K562 (cell line): Measurements from ENCODE around the gene RFNG. TPM values are rescaled to one million over a fixed set of nuclear protein-coding genes. Genes with fewer than 3 reads are reported as not detected.

Source experiments
- ARHGAP35 ChIP-seq: fragments of 450-650 bp; IDR thresholded peaks from 2 replicates; pipeline ENCODE4 v1.6.1; 2018; ENCODE audit not compliant: partially characterized antibody
- BCOR ChIP-seq: fragments of 450-650 bp; IDR thresholded peaks from 2 replicates; pipeline ENCODE4 v1.6.1; 2016
- CREB1 ChIP-seq, 2 experiments: sonication (generic) in 1 of 2; formaldehyde crosslinking in 1 of 2; IDR thresholded peaks; 2 replicates each; pipeline versions ENCODE4 v1.6.1 to v1.8.0; 2012 to 2022; ENCODE audit warnings: inconsistent platforms in 1 of 2, mild to moderate bottlenecking in 1 of 2, missing genetic modification reagents in 1 of 2, moderate library complexity in 1 of 2
- EHMT2 ChIP-seq: fragments of 450-650 bp; IDR thresholded peaks from 2 replicates; pipeline ENCODE4 v1.6.1; 2018; ENCODE audit warnings: antibody characterized with exemption
- HES1 ChIP-seq: fragments of 450-650 bp; IDR thresholded peaks from 2 replicates; pipeline ENCODE4 v1.6.1; 2016; ENCODE audit warnings: low read depth, mild to moderate bottlenecking, moderate library complexity
- HMG20A ChIP-seq: fragments of 450-650 bp; formaldehyde crosslinking; conservative IDR thresholded peaks from 2 replicates; pipeline ENCODE4 v1.4.0; 2020; ENCODE audit warnings: mild to moderate bottlenecking, mixed read lengths
- HNRNPUL1 ChIP-seq: fragments of 200-400 bp; formaldehyde crosslinking; IDR thresholded peaks from 2 replicates; pipeline ENCODE4 v1.6.1; 2017; ENCODE audit warnings: low read length
- JUN ChIP-seq, 2 experiments: sonication (generic) in 1 of 2; formaldehyde crosslinking in 1 of 2; IDR thresholded peaks; 2 replicates each; pipeline versions ENCODE4 v1.6.1 to v1.8.0; 2012 to 2022; ENCODE audit warnings: borderline replicate concordance in 2 of 2, mild to moderate bottlenecking in 2 of 2, improper control_type of control experiment in 1 of 2, low read depth in 1 of 2, low read length in 1 of 2, missing genetic modification reagents in 1 of 2
- KLF6 ChIP-seq: fragments of 250-450 bp; sonication (Bioruptor Pico); IDR thresholded peaks from 2 replicates; pipeline ENCODE4 v1.4.0; 2020; ENCODE audit warnings: mild to moderate bottlenecking, moderate library complexity, borderline replicate concordance
- MAFF ChIP-seq: IDR thresholded peaks from 2 replicates; pipeline ENCODE4 v1.6.1; 2012; ENCODE audit warnings: low read length, improper control_type of control experiment
- MXD1 ChIP-seq: fragments of 250-450 bp; sonication (Bioruptor Pico); IDR thresholded peaks from 2 replicates; pipeline ENCODE4 v1.8.0; 2021; ENCODE audit warnings: borderline replicate concordance, mild to moderate bottlenecking, moderate library complexity; ENCODE audit not compliant: poor library complexity, severe bottlenecking
- NFIC ChIP-seq: fragments of 450-650 bp; IDR thresholded peaks from 2 replicates; pipeline ENCODE4 v1.6.1; 2017; ENCODE audit warnings: mild to moderate bottlenecking, inconsistent platforms
- PCBP1 ChIP-seq: fragments of 200-400 bp; formaldehyde crosslinking; IDR thresholded peaks from 2 replicates; pipeline ENCODE4 v1.6.1; 2018; ENCODE audit warnings: mild to moderate bottlenecking, low read depth, low read length; ENCODE audit not compliant: poor library complexity, severe bottlenecking
- POU5F1 ChIP-seq: fragments of 150-350 bp; IDR thresholded peaks from 2 replicates; pipeline ENCODE4 v1.6.1; 2014; ENCODE audit warnings: borderline replicate concordance, low read length, low read depth, mild to moderate bottlenecking; ENCODE audit not compliant: partially characterized antibody
- PURB ChIP-seq: sonication (generic); formaldehyde crosslinking; IDR thresholded peaks from 2 replicates; pipeline ENCODE4 v1.9.0; 2021; ENCODE audit warnings: low read depth, mild to moderate bottlenecking, missing genetic modification reagents
- RCOR1 ChIP-seq, 2 experiments: IDR thresholded peaks; 2 replicates each; pipeline ENCODE4 v1.6.1; 2012; ENCODE audit warnings: low read depth in 2 of 2, low read length in 2 of 2, borderline replicate concordance in 1 of 2, improper control_type of control experiment in 1 of 2
- SIN3A ChIP-seq, 2 experiments: fragments of 150-350 bp in 1 of 2; IDR thresholded peaks; 2 replicates each; pipeline ENCODE4 v1.6.1; 2011 to 2016; ENCODE audit warnings: borderline replicate concordance in 2 of 2, low read depth in 2 of 2, low read length in 2 of 2, mild to moderate bottlenecking in 2 of 2, moderate library complexity in 2 of 2; ENCODE audit not compliant: control insufficient read depth in 1 of 2
- SNAPC5 ChIP-seq: fragments of 250-450 bp; sonication (Bioruptor Pico); IDR thresholded peaks from 2 replicates; pipeline ENCODE4 v1.8.0; 2021; ENCODE audit warnings: moderate library complexity, mild to moderate bottlenecking, inconsistent platforms
- TCFL5 ChIP-seq: fragments of 250-450 bp; sonication (Bioruptor Pico); conservative IDR thresholded peaks from 2 replicates; pipeline ENCODE4 v1.6.1; 2021; ENCODE audit warnings: mild to moderate bottlenecking, moderate library complexity, matching md5 sums
- ZC3H11A ChIP-seq: IDR thresholded peaks from 2 replicates; pipeline ENCODE4 v1.6.1; 2012; ENCODE audit warnings: low read depth, low read length, improper control_type of control experiment
- ZFX ChIP-seq: sonication (generic); formaldehyde crosslinking; IDR thresholded peaks from 2 replicates; pipeline ENCODE4 v1.8.0; 2022; ENCODE audit warnings: mild to moderate bottlenecking, missing genetic modification reagents, moderate library complexity
- ZNF121 ChIP-seq: sonication (generic); formaldehyde crosslinking; conservative IDR thresholded peaks from 2 replicates; pipeline ENCODE4 v1.8.0; 2022; ENCODE audit warnings: missing genetic modification reagents
- ZNF174 ChIP-seq: fragments of 250-450 bp; sonication (Bioruptor Pico); IDR thresholded peaks from 2 replicates; pipeline ENCODE4 v1.4.0; 2020; ENCODE audit warnings: mild to moderate bottlenecking
- ZNF449 ChIP-seq: fragments of 250-450 bp; sonication (Bioruptor Pico); IDR thresholded peaks from 2 replicates; pipeline ENCODE4 v1.8.0; 2022; ENCODE audit warnings: moderate library complexity, mild to moderate bottlenecking, inconsistent platforms
- ZNF77 ChIP-seq: fragments of 250-450 bp; sonication (Bioruptor Pico); IDR thresholded peaks from 2 replicates; pipeline ENCODE4 v1.5.0; 2020
- polyA plus RNA-seq, 8 experiments: library from polyadenylated mRNA; depleted of rRNA in 4 of 8; stranded (reverse) in 5 of 8; unstranded in 3 of 8; fragments of >200 nt; fragmentation: Nextera tagmentation in 2 of 8; fragmentation: Illumina TruSeq in 1 of 8; extraction: Ambion mirVana in 2 of 8; extraction: Trizol in 1 of 8; gene quantifications; 2 replicates each; pipeline versions ENCODE4 v1.2.1 to v1.2.3, GENCODE V29; 2011 to 2014; ENCODE audit warnings: inconsistent platforms in 1 of 8, missing spikeins in 1 of 8
- total RNA-seq, 7 experiments: library from RNA; depleted of rRNA in 6 of 7; stranded (reverse); fragments of >200 nt in 6 of 7; fragmentation: Illumina TruSeq in 2 of 7; extraction: Trizol in 2 of 7; gene quantifications; 2 replicates each; pipeline versions ENCODE4 v1.2.1 to v1.2.3, GENCODE V29; 2011 to 2021; ENCODE audit warnings: low replicate concordance in 1 of 7

Gene RFNG
- total and polyA plus RNA-seq, 9 of the 15 experiments (the other 6 are each of a cell fraction or from before 2014, with no cell fraction given) = 0.32 to 32.8 (median 9.5) TPM

- no peak for TF ChIP-seq ZNF449 (CRISPR knock-in tag)
- no peak for TF ChIP-seq TCFL5 (CRISPR knock-in tag)
- no peak for TF ChIP-seq JUN (IDR thresholded peaks at IDR 0.05; ENCODE audit: borderline replicate concordance, low read depth, low read length)
- 0 out of 2 replicates have a peak, but pooled peaks have one; percentile 18 for TF ChIP-seq JUN (CRISPR knock-in tag; IDR thresholded peaks at IDR 0.05; ENCODE audit: borderline replicate concordance)
- no peak for TF ChIP-seq BCOR
- TF ChIP-seq HNRNPUL1 = no peak
- TF ChIP-seq ZNF121 (CRISPR knock-in tag) = no peak
- no peak for TF ChIP-seq POU5F1
- TF ChIP-seq SIN3A (IDR thresholded peaks at IDR 0.05; ENCODE audit: borderline replicate concordance in 2 of 2, control insufficient read depth in 1 of 2, low read depth in 2 of 2, low read length in 2 of 2) = 0 out of 4 replicates have a peak, but pooled peaks of 1 of the 2 experiments have one; percentile 11
- TF ChIP-seq CREB1 (IDR thresholded peaks at IDR 0.05) = no peak
- TF ChIP-seq CREB1 (CRISPR knock-in tag; IDR thresholded peaks at IDR 0.05) = peak; percentile 63
- TF ChIP-seq HMG20A (CRISPR knock-in tag) = no peak
- TF ChIP-seq EHMT2 = no peak
- TF ChIP-seq MAFF = no peak
- TF ChIP-seq NFIC = no peak
- TF ChIP-seq ARHGAP35 = no peak
- TF ChIP-seq ZNF174 = no peak
- peak; percentile 68; the same call in 1 of the 2 replicates for TF ChIP-seq ZNF77
- no peak for TF ChIP-seq SNAPC5 (CRISPR knock-in tag)
- no peak for TF ChIP-seq RCOR1 (IDR thresholded peaks at IDR 0.05; ENCODE audit: borderline replicate concordance in 1 of 2, low read depth in 2 of 2, low read length in 2 of 2)
- TF ChIP-seq ZFX (CRISPR knock-in tag) = peak; percentile 94
- no peak for TF ChIP-seq PURB (CRISPR knock-in tag)
- peak; percentile 73 for TF ChIP-seq MXD1 (CRISPR knock-in tag)
- TF ChIP-seq KLF6 (CRISPR knock-in tag) = peak; percentile 60; the same call in 1 of the 2 replicates
- TF ChIP-seq ZC3H11A = no peak
- no peak for TF ChIP-seq HES1
- TF ChIP-seq PCBP1 = peak; percentile 80
Observed at GRCh38 chr17:82098939-82099763, 47.5 kb upstream of the RFNG start (continued).
